Trophoblast cell (in vitro differentiated cells and primary cell): ENCODE data around the gene LOXL1.
A peak's percentile ranks its signal among the peaks of the same experiment; 100 is the strongest.

Source experiments
- DNase-seq, 2 donors: peaks; one replicate each; pipeline ENCODE4 v3.0.0-alpha.2; 2016
- H2AFZ ChIP-seq: 2 replicates; pipeline ENCODE4 v1.6.1; 2013; ENCODE audit warnings: low read length, moderate library complexity, mild to moderate bottlenecking; ENCODE audit not compliant: insufficient read depth, poor library complexity
- H2AK5ac ChIP-seq: 2 replicates; pipeline ENCODE4 v1.6.1; 2013; ENCODE audit warnings: mild to moderate bottlenecking, low read length
- H2BK120ac ChIP-seq: 2 replicates; pipeline ENCODE4 v1.6.1; 2013; ENCODE audit warnings: low read length, mild to moderate bottlenecking, moderate library complexity; ENCODE audit not compliant: insufficient read depth, poor library complexity
- H2BK12ac ChIP-seq: 2 replicates; pipeline ENCODE4 v1.6.1; 2013; ENCODE audit warnings: mild to moderate bottlenecking, low read length, moderate library complexity
- H2BK5ac ChIP-seq: 2 replicates; pipeline ENCODE4 v1.6.1; 2013; ENCODE audit warnings: low read length, low read depth, moderate library complexity, mild to moderate bottlenecking; ENCODE audit not compliant: poor library complexity
- H3K14ac ChIP-seq: 2 replicates; pipeline ENCODE4 v1.6.1; 2013; ENCODE audit warnings: mild to moderate bottlenecking, low read length
- H3K18ac ChIP-seq: 2 replicates; pipeline ENCODE4 v1.6.1; 2013; ENCODE audit warnings: mild to moderate bottlenecking, low read length
- H3K23ac ChIP-seq: 2 replicates; pipeline ENCODE4 v1.6.1; 2013; ENCODE audit warnings: low read length
- H3K27ac ChIP-seq: 2 replicates; pipeline ENCODE4 v1.5.1; 2013; ENCODE audit warnings: low read depth, mild to moderate bottlenecking, inconsistent platforms, low read length, moderate library complexity
- H3K27me3 ChIP-seq: 2 replicates; pipeline ENCODE4 v1.6.1; 2013; ENCODE audit warnings: inconsistent platforms, mild to moderate bottlenecking, low read length, moderate library complexity; ENCODE audit not compliant: insufficient read depth
- H3K36me3 ChIP-seq, 2 experiments: 1 replicate in 1 of 2; 2 replicates in 1 of 2; pipeline ENCODE4 v1.6.1; 2013; ENCODE audit warnings: low read length in 2 of 2, mild to moderate bottlenecking in 2 of 2, moderate library complexity in 1 of 2; ENCODE audit not compliant: insufficient read depth in 2 of 2, control insufficient read depth in 1 of 2
- H3K4ac ChIP-seq: 2 replicates; pipeline ENCODE4 v1.6.1; 2013; ENCODE audit warnings: low read depth, mild to moderate bottlenecking, low read length, moderate library complexity
- H3K4me1 ChIP-seq, 2 experiments: 1 replicate in 1 of 2; 2 replicates in 1 of 2; pipeline ENCODE4 v1.6.1; 2013; ENCODE audit warnings: low read length in 2 of 2, mild to moderate bottlenecking in 2 of 2, moderate library complexity in 1 of 2; ENCODE audit not compliant: insufficient read depth in 2 of 2, control insufficient read depth in 1 of 2
- H3K4me2 ChIP-seq: 2 replicates; pipeline ENCODE4 v1.6.1; 2013; ENCODE audit warnings: inconsistent platforms, mild to moderate bottlenecking, low read length, moderate library complexity
- H3K4me3 ChIP-seq: 2 replicates; pipeline ENCODE4 v1.5.1; 2013; ENCODE audit warnings: mild to moderate bottlenecking, low read depth, low read length, inconsistent platforms
- H3K79me1 ChIP-seq: one replicate; pipeline ENCODE4 v1.6.1; 2013; ENCODE audit warnings: low read length
- H3K79me2 ChIP-seq: 2 replicates; pipeline ENCODE4 v1.6.1; 2013; ENCODE audit warnings: low read length, mild to moderate bottlenecking; ENCODE audit not compliant: control insufficient read depth, insufficient read depth, poor library complexity
- H3K9ac ChIP-seq: 2 replicates; pipeline ENCODE4 v1.6.1; 2013; ENCODE audit warnings: mild to moderate bottlenecking, low read length
- H3K9me3 ChIP-seq: 2 replicates; pipeline ENCODE4 v1.6.1; 2013; ENCODE audit warnings: low read depth, mild to moderate bottlenecking, control low read depth, inconsistent platforms, low read length; ENCODE audit not compliant: insufficient read depth
- H4K12ac ChIP-seq: 2 replicates; pipeline ENCODE4 v1.6.1; 2013; ENCODE audit warnings: low read depth, mild to moderate bottlenecking, low read length, moderate library complexity
- H4K8ac ChIP-seq: 2 replicates; pipeline ENCODE4 v1.6.1; 2013; ENCODE audit warnings: low read depth, mild to moderate bottlenecking, low read length, moderate library complexity
- H4K91ac ChIP-seq: one replicate; pipeline ENCODE4 v1.6.1; 2013; ENCODE audit warnings: low read depth, mild to moderate bottlenecking, low read length, moderate library complexity
- WGBS: extraction: QIAGEN DNeasy Blood & Tissue Kit; methylation state at CpG from one replicate; pipeline ENCODE4 v1.1.7; 2013; ENCODE audit warnings: missing lambda C conversion rate; ENCODE audit not compliant: insufficient read length, insufficient coverage; ENCODE audit errors: extremely low coverage; 5-methylcytosine and 5-hydroxymethylcytosine counted together

LOXL1 gene

GRCh38 chr15:73921254-73921925 is 4.9 kb upstream of the LOXL1 start:
- peak in 1 of 2 donors; percentile 49 for DNase-seq
- H3K79me1 ChIP-seq: peaks cover under 1% of the 10 kb centered on the region
- H3K4me1 ChIP-seq: peaks cover 16 to 24% of the 10 kb centered on the region in 2 experiments
- H3K9me3 ChIP-seq: no peaks in the 10 kb centered on the region
- no peak overlapping the region for H3K23ac ChIP-seq
- H4K12ac ChIP-seq: no peak overlapping the region
- no peak overlapping the region for H2BK120ac ChIP-seq
- no peaks in the 10 kb centered on the region for H3K27me3 ChIP-seq
- no peak overlapping the region for H2BK12ac ChIP-seq
- no peak overlapping the region for H4K8ac ChIP-seq
- no peak overlapping the region for H3K4me2 ChIP-seq
- H3K79me2 ChIP-seq: peaks cover under 1% of the 10 kb centered on the region
- no peaks in the 10 kb centered on the region for H3K36me3 ChIP-seq
- no peak overlapping the region for H3K4ac ChIP-seq
- no peak overlapping the region for H4K91ac ChIP-seq
- no peak overlapping the region for H2AK5ac ChIP-seq
- H3K9ac ChIP-seq: no peak overlapping the region
- no peak overlapping the region for H2AFZ ChIP-seq
- H3K18ac ChIP-seq: no peak overlapping the region
- H3K14ac ChIP-seq: no peak overlapping the region
- no peak overlapping the region for H3K4me3 ChIP-seq
- no peak overlapping the region for H3K27ac ChIP-seq
- no CpG with 5 or more reads among the region's 4 CpGs for WGBS
- H2BK5ac ChIP-seq: no peak overlapping the region

- Histone ChIP-seq H3K18ac (no peak overlapping the region), H3K4me3 (no peak overlapping the region), H2AK5ac (no peak overlapping the region), H4K91ac (no peak overlapping the region), H4K8ac (no peak overlapping the region), H2AFZ (peak overlapping the region; percentile 53), H3K4me2 (peak overlapping the region; percentile 5), H3K9me3 (no peaks in the 10 kb centered on the region), H2BK120ac (no peak overlapping the region), H2BK5ac (no peak overlapping the region), H3K4me1 (peaks cover 20 to 34% of the 10 kb centered on the region in 2 experiments), H2BK12ac (no peak overlapping the region), H3K27ac (no peak overlapping the region), H3K23ac (no peak overlapping the region), H3K9ac (no peak overlapping the region), H3K4ac (no peak overlapping the region), H3K36me3 (no peaks in the 10 kb centered on the region), H3K79me1 (peaks cover 8% of the 10 kb centered on the region), H4K12ac (no peak overlapping the region), H3K27me3 (peaks cover 4% of the 10 kb centered on the region), H3K79me2 (peaks cover 7% of the 10 kb centered on the region), H3K14ac (no peak overlapping the region)
- peak in 1 of 2 donors; percentile 25 for DNase-seq
- WGBS: no CpG with 5 or more reads among the region's 19 CpGs
Observed at GRCh38 chr15:73922186-73923151, 3.8 kb upstream of the LOXL1 start.

- no peak overlapping the region for H2BK120ac ChIP-seq
- no peak for DNase-seq
- no CpG with 5 or more reads among the region's 7 CpGs for WGBS
- no peak overlapping the region for H3K14ac ChIP-seq
- peak overlapping the region; percentile 53 for H2AFZ ChIP-seq
- H3K18ac ChIP-seq: no peak overlapping the region
- no peak overlapping the region for H3K4me2 ChIP-seq
- no peak overlapping the region for H4K12ac ChIP-seq
- H3K23ac ChIP-seq: no peak overlapping the region
- no peak overlapping the region for H2AK5ac ChIP-seq
- H3K9ac ChIP-seq: no peak overlapping the region
- H2BK5ac ChIP-seq: no peak overlapping the region
- no peak overlapping the region for H4K8ac ChIP-seq
- H3K4ac ChIP-seq: no peak overlapping the region
- H3K27me3 ChIP-seq: peaks cover 6% of the 10 kb centered on the region
- no peaks in the 10 kb centered on the region for H3K36me3 ChIP-seq
- no peaks in the 10 kb centered on the region for H3K9me3 ChIP-seq
- H3K79me2 ChIP-seq: peaks cover 8% of the 10 kb centered on the region
- no peak overlapping the region for H4K91ac ChIP-seq
- peaks cover 20 to 41% of the 10 kb centered on the region in 2 experiments for H3K4me1 ChIP-seq
- no peak overlapping the region for H3K4me3 ChIP-seq
- peaks cover 13% of the 10 kb centered on the region for H3K79me1 ChIP-seq
- H2BK12ac ChIP-seq: no peak overlapping the region
- no peak overlapping the region for H3K27ac ChIP-seq
Observed at GRCh38 chr15:73923156-73923487, 3.1 kb upstream of the LOXL1 start.

- WGBS: no CpG with 5 or more reads among the region's 6 CpGs
- no peak overlapping the region for H3K9ac ChIP-seq
- H4K91ac ChIP-seq: no peak overlapping the region
- DNase-seq: no peak
- H3K27ac ChIP-seq: no peak overlapping the region
- H3K14ac ChIP-seq: no peak overlapping the region
- peak overlapping the region; percentile 34 for H3K23ac ChIP-seq
- H2BK5ac ChIP-seq: no peak overlapping the region
- H3K79me1 ChIP-seq: peaks cover 13% of the 10 kb centered on the region
- H3K36me3 ChIP-seq: no peaks in the 10 kb centered on the region
- H3K4me2 ChIP-seq: no peak overlapping the region
- H3K27me3 ChIP-seq: peaks cover 6% of the 10 kb centered on the region
- no peak overlapping the region for H2BK12ac ChIP-seq
- H4K12ac ChIP-seq: no peak overlapping the region
- no peak overlapping the region for H2AK5ac ChIP-seq
- no peak overlapping the region for H4K8ac ChIP-seq
- H2BK120ac ChIP-seq: no peak overlapping the region
- H3K4ac ChIP-seq: no peak overlapping the region
- no peak overlapping the region for H3K4me3 ChIP-seq
- H2AFZ ChIP-seq: no peak overlapping the region
- H3K79me2 ChIP-seq: peaks cover 8% of the 10 kb centered on the region
- H3K9me3 ChIP-seq: no peaks in the 10 kb centered on the region
- H3K4me1 ChIP-seq: peaks cover 20 to 43% of the 10 kb centered on the region in 2 experiments
- peak overlapping the region; percentile 15 for H3K18ac ChIP-seq
Observed at GRCh38 chr15:73923488-73924164, 2.6 kb upstream of the LOXL1 start.
